GDM1 (cell line): ENCODE data around the gene TAF10.

ENCODE experiments used
- DNase-seq: peaks from one replicate; lab custom pipeline; 2025; lab: John Stamatoyannopoulos, UW

Gene TAF10

GRCh38 chr11:6608726-6609501 is 3.1 kb downstream of the TAF10 start:
- DNase-seq = no peak

- DNase-seq = no peak
Observed at GRCh38 chr11:6608011-6608410, 4.0 kb downstream of the TAF10 start.

GRCh38 chr11:6607190-6607795 is 4.7 kb downstream of the TAF10 start:
- DNase-seq = no peak

- DNase-seq = peak; percentile 63
Observed at GRCh38 chr11:6606471-6607189, 5.4 kb downstream of the TAF10 start.

GRCh38 chr11:6604790-6605189 is 7.2 kb downstream of the TAF10 start:
- no peak for DNase-seq

GRCh38 chr11:6604081-6604626 is 7.9 kb downstream of the TAF10 start:
- DNase-seq = peak; percentile 53

- peak; percentile 86 for DNase-seq
Observed at GRCh38 chr11:6603287-6604080, 8.5 kb downstream of the TAF10 start, which contains the start of the genes ILK and RRP8. ILK (plus strand) TSS chr11:6603774; CDS start chr11:6604272, 498 bp downstream. RRP8 (minus strand) TSS chr11:6603616; CDS start chr11:6603502, 114 bp downstream.

- no peak for DNase-seq
Observed at GRCh38 chr11:6602096-6602940, 9.7 kb downstream of the TAF10 start.

- DNase-seq = no peak
Observed at GRCh38 chr11:6601041-6601461, 11.0 kb downstream of the TAF10 start.

- DNase-seq = no peak
Observed at GRCh38 chr11:6599881-6600390, 12.1 kb downstream of the TAF10 start.

- no peak for DNase-seq
Observed at GRCh38 chr11:6599449-6599848, 12.6 kb downstream of the TAF10 start.

- no peak for DNase-seq
Observed at GRCh38 chr11:6598555-6598954, 13.5 kb downstream of the TAF10 start.

GRCh38 chr11:6596239-6596877 is 15.7 kb downstream of the TAF10 start:
- DNase-seq = no peak

GRCh38 chr11:6594142-6594768 is 17.8 kb downstream of the TAF10 start:
- DNase-seq = no peak

- DNase-seq = no peak
Observed at GRCh38 chr11:6588018-6588417, 24.0 kb downstream of the TAF10 start.

GRCh38 chr11:6587360-6587953 is 24.6 kb downstream of the TAF10 start:
- no peak for DNase-seq

GRCh38 chr11:6586434-6587359 is 25.3 kb downstream of the TAF10 start:
- DNase-seq = no peak

GRCh38 chr11:6584528-6584927 is 27.5 kb downstream of the TAF10 start:
- DNase-seq = no peak
